ENCODE results near the gene CENPS.
"Not testable (repeated sequence)": the region's sequence is repeated elsewhere in the genome, so short reads cannot be mapped to it uniquely, and the experiment has no call there.

CENPS gene

GRCh38 chr1:10421637-10422036 is 8.6 kb upstream of the CENPS start:
- DNase-seq: no peak

- no peak for DNase-seq
Measured at GRCh38 chr1:10424034-10424433, 6.2 kb upstream of the CENPS start.

GRCh38 chr1:10424651-10425050 is 5.6 kb upstream of the CENPS start:
- DNase-seq: no peak

- DNase-seq: not testable (repeated sequence)
Measured at GRCh38 chr1:10425826-10426534, 4.3 kb upstream of the CENPS start.

- DNase-seq: not testable (repeated sequence)
Measured at GRCh38 chr1:10426535-10426848, 3.7 kb upstream of the CENPS start.

- DNase-seq: no peak
Measured at GRCh38 chr1:10428984-10429383, 1.2 kb upstream of the CENPS start.

GRCh38 chr1:10429868-10430215 is 391 bp upstream of the CENPS start:
- peak; percentile 30 for DNase-seq

GRCh38 chr1:10431070-10431730 is 967 bp downstream of the CENPS start:
- DNase-seq: no peak

GRCh38 chr1:10432910-10433700 is 2.9 kb downstream of the CENPS start:
- no peak for DNase-seq

GRCh38 chr1:10433790-10434189 is 3.6 kb downstream of the CENPS start:
- no peak for DNase-seq

- DNase-seq: no peak
Measured at GRCh38 chr1:10434590-10434989, 4.4 kb downstream of the CENPS start.

GRCh38 chr1:10437052-10437451 is 6.8 kb downstream of the CENPS start:
- no peak for DNase-seq

- DNase-seq: no peak
Measured at GRCh38 chr1:10438677-10439163, 8.5 kb downstream of the CENPS start.

GRCh38 chr1:10440305-10440704 is 10.1 kb downstream of the CENPS start:
- no peak for DNase-seq

- no peak for DNase-seq
Measured at GRCh38 chr1:10440794-10441193, 10.6 kb downstream of the CENPS start.

GRCh38 chr1:10444248-10444647 is 14.0 kb downstream of the CENPS start:
- no peak for DNase-seq

- no peak for DNase-seq
Measured at GRCh38 chr1:10444795-10445397, 14.7 kb downstream of the CENPS start.

- DNase-seq: no peak
Measured at GRCh38 chr1:10446790-10447422, 16.7 kb downstream of the CENPS start.

GRCh38 chr1:10449751-10450150 is 19.5 kb downstream of the CENPS start, which contains the start of gene CORT:
Gene CORT, plus strand, starts transcription at chr1:10450031. Its CDS starts 193 bp downstream, at chr1:10450224.
- DNase-seq: no peak

- DNase-seq: no peak
Measured at GRCh38 chr1:10450156-10450814, 20.1 kb downstream of the CENPS start.

- DNase-seq: no peak
Measured at GRCh38 chr1:10450836-10451235, 20.6 kb downstream of the CENPS start.

- no peak for DNase-seq
Measured at GRCh38 chr1:10451287-10451686, 21.1 kb downstream of the CENPS start.
